ENCODE results near the gene SGK2.

The SGK2 gene

GRCh38 chr20:43539975-43540672 is 18.7 kb upstream of the SGK2 start:
- no peaks in the 10 kb centered on the region for H3K9me3 Mint-ChIP-seq
- H3K4me3 Mint-ChIP-seq: no peak overlapping the region
- no peak overlapping the region for H3K27ac Mint-ChIP-seq
- no peaks in the 10 kb centered on the region for H3K27me3 Mint-ChIP-seq
- no peaks in the 10 kb centered on the region for H3K4me1 Mint-ChIP-seq (ENCODE audit: low read depth in 2 of 2)
- H3K36me3 Mint-ChIP-seq (ENCODE audit: insufficient read depth): peaks cover 2% of the 10 kb centered on the region
- no peak for ATAC-seq (replicated peaks)
- DNase-seq: no peak

DNA sequence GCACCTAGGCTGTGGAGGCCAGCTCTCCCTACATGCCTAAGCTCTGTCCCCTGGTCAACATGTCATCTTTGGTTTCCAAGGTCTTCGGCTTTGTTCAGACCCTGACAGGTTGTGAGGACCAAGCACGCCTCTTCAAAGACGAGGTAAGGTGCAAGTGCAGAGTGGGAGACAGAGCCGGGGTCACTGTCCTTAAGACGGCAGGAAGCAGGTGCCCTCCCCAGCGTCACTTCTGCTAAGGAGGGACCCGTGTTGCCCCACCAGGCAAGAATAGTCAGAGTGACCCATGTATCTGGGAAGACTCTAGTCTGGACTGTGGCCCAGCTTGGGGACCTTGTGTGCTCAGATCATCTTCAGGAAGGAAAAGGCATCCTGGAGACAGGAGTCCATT is 18.2 kb upstream of the SGK2 start:
- Mint-ChIP-seq H3K36me3 (ENCODE audit: insufficient read depth) (peaks cover 2% of the 10 kb centered on the region), H3K27ac (no peak overlapping the region), H3K4me1 (ENCODE audit: low read depth in 2 of 2) (no peaks in the 10 kb centered on the region), H3K9me3 (no peaks in the 10 kb centered on the region), H3K27me3 (no peaks in the 10 kb centered on the region), H3K4me3 (no peak overlapping the region)
- ATAC-seq (replicated peaks) (no peak), DNase-seq (no peak)

- no peak overlapping the region for H3K4me3 Mint-ChIP-seq
- ATAC-seq (replicated peaks): no peak
- H3K27me3 Mint-ChIP-seq: no peaks in the 10 kb centered on the region
- H3K27ac Mint-ChIP-seq: no peak overlapping the region
- peaks cover 2% of the 10 kb centered on the region for H3K36me3 Mint-ChIP-seq (ENCODE audit: insufficient read depth)
- no peak for DNase-seq
- H3K4me1 Mint-ChIP-seq (ENCODE audit: low read depth in 2 of 2): no peaks in the 10 kb centered on the region
- H3K9me3 Mint-ChIP-seq: no peaks in the 10 kb centered on the region
Measured at GRCh38 chr20:43541214-43541613, 17.6 kb upstream of the SGK2 start.

DNA sequence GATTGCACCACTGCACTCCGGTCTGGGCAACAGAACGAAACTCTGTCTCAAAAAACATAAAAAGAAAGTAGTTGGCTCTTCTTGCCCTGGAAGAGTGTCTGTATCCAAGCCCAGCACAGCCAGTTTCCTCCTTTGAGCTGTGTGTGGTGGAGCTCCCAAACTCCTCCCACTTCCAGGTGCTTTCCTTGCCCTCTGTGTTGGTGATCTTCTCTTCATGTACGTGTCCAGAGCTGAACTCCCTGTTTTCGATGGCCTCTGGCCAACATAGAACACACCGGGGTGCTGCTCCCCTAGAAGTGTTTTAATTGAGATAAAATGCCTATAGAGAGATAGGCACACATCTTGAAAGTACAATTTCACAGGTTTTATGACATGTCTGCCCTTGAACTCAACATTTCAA is 16.7 kb upstream of the SGK2 start:
- no peak overlapping the region for H3K4me3 Mint-ChIP-seq
- no peak overlapping the region for H3K27ac Mint-ChIP-seq
- ATAC-seq (replicated peaks): no peak
- no peaks in the 10 kb centered on the region for H3K27me3 Mint-ChIP-seq
- no peak for DNase-seq
- H3K4me1 Mint-ChIP-seq (ENCODE audit: low read depth in 2 of 2): no peaks in the 10 kb centered on the region
- peaks cover 2% of the 10 kb centered on the region for H3K36me3 Mint-ChIP-seq (ENCODE audit: insufficient read depth)
- H3K9me3 Mint-ChIP-seq: no peaks in the 10 kb centered on the region

- ATAC-seq (replicated peaks): no peak
Measured at GRCh38 chr20:43542674-43543073, 16.2 kb upstream of the SGK2 start.

GRCh38 chr20:43543138-43543537 is 15.7 kb upstream of the SGK2 start:
- Mint-ChIP-seq H3K27ac (no peak overlapping the region), H3K9me3 (no peaks in the 10 kb centered on the region), H3K27me3 (no peaks in the 10 kb centered on the region), H3K36me3 (ENCODE audit: insufficient read depth) (peaks cover 2% of the 10 kb centered on the region), H3K4me1 (ENCODE audit: low read depth in 2 of 2) (no peaks in the 10 kb centered on the region), H3K4me3 (no peak overlapping the region)
- ATAC-seq (replicated peaks) (no peak), DNase-seq (no peak)

More at GRCh38 chr20:43542674-43543073, 16.2 kb upstream of the SGK2 start:
- Mint-ChIP-seq H3K36me3 (ENCODE audit: insufficient read depth) (peaks cover 2% of the 10 kb centered on the region), H3K9me3 (no peaks in the 10 kb centered on the region), H3K27ac (no peak overlapping the region), H3K27me3 (no peaks in the 10 kb centered on the region), H3K4me3 (no peak overlapping the region), H3K4me1 (ENCODE audit: low read depth in 2 of 2) (no peaks in the 10 kb centered on the region)
- no peak for DNase-seq

DNA sequence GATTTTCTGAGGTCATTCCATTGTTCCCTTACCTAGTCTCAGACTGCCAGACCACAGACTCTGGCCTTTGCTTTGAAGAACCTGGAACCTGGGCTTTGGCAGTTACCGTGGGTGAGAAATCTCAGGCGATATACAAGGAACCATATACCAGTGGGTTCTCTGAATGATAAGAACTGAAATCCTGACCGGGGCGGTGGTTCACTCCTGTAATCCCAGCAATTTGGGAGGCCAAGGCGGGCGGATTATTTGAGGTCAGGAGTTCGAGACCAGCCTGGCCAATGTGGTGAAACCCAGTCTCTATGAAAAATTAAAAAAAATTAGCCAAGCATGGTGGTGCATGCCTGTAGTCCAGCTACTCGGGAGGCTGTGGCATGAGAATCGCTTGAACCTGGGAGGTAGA is 14.3 kb upstream of the SGK2 start:
- no peak overlapping the region for H3K4me3 Mint-ChIP-seq
- no peaks in the 10 kb centered on the region for H3K4me1 Mint-ChIP-seq (ENCODE audit: low read depth in 2 of 2)
- no peaks in the 10 kb centered on the region for H3K9me3 Mint-ChIP-seq
- no peaks in the 10 kb centered on the region for H3K27me3 Mint-ChIP-seq
- H3K36me3 Mint-ChIP-seq (ENCODE audit: insufficient read depth): peaks cover 2% of the 10 kb centered on the region
- ATAC-seq (replicated peaks) (no peak), DNase-seq (no peak)
- no peak overlapping the region for H3K27ac Mint-ChIP-seq

GRCh38 chr20:43545837-43546578 is 12.8 kb upstream of the SGK2 start:
- ATAC-seq (replicated peaks) (no peak), DNase-seq (no peak)
- no peaks in the 10 kb centered on the region for H3K9me3 Mint-ChIP-seq
- H3K36me3 Mint-ChIP-seq (ENCODE audit: insufficient read depth): peaks cover 2% of the 10 kb centered on the region
- H3K4me1 Mint-ChIP-seq (ENCODE audit: low read depth in 2 of 2): no peaks in the 10 kb centered on the region
- H3K27me3 Mint-ChIP-seq: no peaks in the 10 kb centered on the region
- H3K4me3 Mint-ChIP-seq: no peak overlapping the region
- no peak overlapping the region for H3K27ac Mint-ChIP-seq

GRCh38 chr20:43548273-43548880 is 10.4 kb upstream of the SGK2 start:
- peaks cover 3% of the 10 kb centered on the region for H3K36me3 Mint-ChIP-seq (ENCODE audit: insufficient read depth)
- no peak for DNase-seq
- peaks cover 0 to 7% of the 10 kb centered on the region in 2 donors for H3K27me3 Mint-ChIP-seq
- no peak overlapping the region for H3K4me3 Mint-ChIP-seq
- no peak for ATAC-seq (replicated peaks)
- H3K4me1 Mint-ChIP-seq (ENCODE audit: low read depth in 2 of 2): no peaks in the 10 kb centered on the region
- H3K27ac Mint-ChIP-seq: no peak overlapping the region
- no peaks in the 10 kb centered on the region for H3K9me3 Mint-ChIP-seq

- ATAC-seq (replicated peaks) (no peak), DNase-seq (no peak)
- no peaks in the 10 kb centered on the region for H3K9me3 Mint-ChIP-seq
- H3K27me3 Mint-ChIP-seq: peaks cover 0 to 7% of the 10 kb centered on the region in 2 donors
- H3K36me3 Mint-ChIP-seq (ENCODE audit: insufficient read depth): peaks cover 4% of the 10 kb centered on the region
- no peaks in the 10 kb centered on the region for H3K4me1 Mint-ChIP-seq (ENCODE audit: low read depth in 2 of 2)
- H3K4me3 Mint-ChIP-seq: no peak overlapping the region
- H3K27ac Mint-ChIP-seq: no peak overlapping the region
Measured at GRCh38 chr20:43549416-43550065, 9.3 kb upstream of the SGK2 start.

- Mint-ChIP-seq H3K27me3 (peaks cover 0 to 7% of the 10 kb centered on the region in 2 donors), H3K9me3 (no peaks in the 10 kb centered on the region), H3K36me3 (ENCODE audit: insufficient read depth) (peaks cover 4% of the 10 kb centered on the region), H3K27ac (no peak overlapping the region), H3K4me1 (ENCODE audit: low read depth in 2 of 2) (no peaks in the 10 kb centered on the region), H3K4me3 (no peak overlapping the region)
- ATAC-seq (replicated peaks): no peak
- DNase-seq: no peak
Measured at GRCh38 chr20:43550456-43550855, 8.4 kb upstream of the SGK2 start.

GRCh38 chr20:43554369-43554768 is 4.5 kb upstream of the SGK2 start:
- Mint-ChIP-seq H3K4me1 (ENCODE audit: low read depth in 2 of 2) (no peaks in the 10 kb centered on the region), H3K27ac (no peak overlapping the region), H3K9me3 (no peaks in the 10 kb centered on the region), H3K27me3 (peaks cover 0 to 10% of the 10 kb centered on the region in 2 donors), H3K4me3 (no peak overlapping the region), H3K36me3 (ENCODE audit: insufficient read depth) (peaks cover 4% of the 10 kb centered on the region)
- ATAC-seq (replicated peaks): no peak
- DNase-seq: no peak

DNA sequence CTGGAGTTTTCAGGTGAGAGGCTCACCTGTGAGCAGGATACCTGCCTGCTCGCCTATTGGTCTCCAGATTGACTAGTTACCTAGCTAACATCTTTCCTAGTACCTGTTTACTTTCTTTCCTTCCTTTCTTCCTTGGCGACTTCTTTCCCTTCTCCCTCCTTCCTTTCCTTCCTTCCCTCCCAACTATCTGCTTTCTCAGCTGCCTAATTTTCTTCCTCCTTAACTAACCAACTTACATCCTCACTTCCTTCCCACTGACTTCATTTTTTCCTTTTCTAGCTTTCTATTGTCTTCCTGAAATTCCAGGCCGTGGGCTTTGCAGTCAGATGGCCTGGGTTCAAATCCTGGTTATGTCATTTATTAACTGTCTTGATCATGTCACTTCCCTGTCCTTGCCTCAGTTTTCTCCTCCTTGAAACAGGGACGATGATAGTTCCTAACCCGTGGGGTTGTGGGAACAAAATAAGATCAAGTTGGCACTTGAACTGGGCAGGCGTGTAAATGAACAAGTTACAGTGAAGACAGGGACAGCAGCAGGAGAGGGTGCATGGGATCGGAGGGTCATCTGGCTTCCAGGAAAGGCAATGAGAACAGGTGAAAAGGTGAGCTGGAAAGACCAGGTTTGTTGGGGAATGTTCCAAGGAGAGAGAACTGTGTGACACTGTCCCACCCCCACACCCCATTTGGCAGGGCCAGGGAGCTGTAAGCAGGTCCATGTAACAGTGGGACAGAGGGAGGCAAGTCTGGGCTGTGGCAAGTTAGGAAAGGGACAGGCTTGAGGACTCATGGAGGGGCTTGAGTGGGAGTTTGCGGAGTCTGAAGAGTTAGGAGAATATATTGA is 540 bp downstream of the SGK2 start:
- ATAC-seq (replicated peaks): no peak
- Mint-ChIP-seq H3K36me3 (ENCODE audit: insufficient read depth) (no peaks in the 10 kb centered on the region), H3K4me1 (ENCODE audit: low read depth in 2 of 2) (no peaks in the 10 kb centered on the region), H3K27me3 (peaks cover 0 to 6% of the 10 kb centered on the region in 2 donors), H3K4me3 (no peak overlapping the region), H3K9me3 (no peaks in the 10 kb centered on the region), H3K27ac (no peak overlapping the region)
- DNase-seq: no peak
